Measurements from ENCODE around the gene RPGR.

DNA sequence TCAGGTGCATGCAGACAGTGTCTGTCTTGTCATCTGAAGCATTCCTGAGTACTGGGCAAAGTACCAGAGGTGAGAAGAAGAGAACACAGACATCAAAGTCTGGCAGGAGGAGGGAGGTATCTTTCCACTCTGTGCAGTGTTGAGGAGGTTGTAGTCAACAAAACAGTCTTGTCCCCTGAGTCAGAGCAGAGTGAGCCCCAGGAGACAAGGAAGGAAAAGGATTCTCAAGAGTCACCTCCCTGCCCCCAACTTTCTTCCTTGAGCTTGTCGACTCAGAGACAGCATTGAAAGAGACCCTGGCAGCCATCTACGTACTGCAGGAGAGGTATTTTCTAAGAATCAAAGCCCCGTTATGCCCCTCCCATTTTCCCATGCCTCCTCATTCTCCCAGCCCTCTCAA, 102.2 kb downstream of the RPGR start:
- no peak for TF ChIP-seq CTCF (conservative IDR thresholded peaks at IDR 0.05)
- TF ChIP-seq EZH2 (IDR thresholded peaks at IDR 0.05; ENCODE audit: low read depth) = no peak
